A673 (cell line): ENCODE results near the gene NAB2. TPM values are rescaled to one million over a fixed set of nuclear protein-coding genes. Genes with fewer than 3 reads are reported as not detected.

Source experiments
- BruUV-seq: library from RNA; stranded (reverse); fragments of 400-500 nt; replicated peaks from 2 replicates; lab custom pipeline; 2021; lab: Mats Ljungman, UMichigan
- CTCF ChIA-PET: fragments of 300-600 bp; sonication (Branson Sonifier 250); formaldehyde crosslinking; loops from one replicate; lab custom pipeline; 2022; ENCODE audit warnings: antibody characterized with exemption; lab: Charles Lee
- POLR2A ChIA-PET: fragments of 300-600 bp; sonication (Branson Sonifier 250); formaldehyde crosslinking; loops from one replicate; lab custom pipeline; 2022; ENCODE audit warnings: antibody characterized with exemption; ENCODE audit not compliant: low non-redundant PET; lab: Charles Lee
- DNase-seq: peaks from one replicate; pipeline ENCODE4 v3.0.0-alpha.2; 2015; ENCODE audit warnings: low spot score
- H3K27ac ChIP-seq: fragments of 200-600 bp; sonication (generic); 2 replicates; pipeline ENCODE4 v1.5.1; 2016; ENCODE audit warnings: mixed run types, low read depth, mild to moderate bottlenecking, mixed read lengths, antibody characterized with exemption, low read length; ENCODE audit not compliant: poor library complexity, severe bottlenecking
- H3K27me3 ChIP-seq: fragments of 200-600 bp; sonication (generic); replicated peaks from 2 replicates; pipeline ENCODE4 v1.6.1; 2017; ENCODE audit warnings: mixed run types, low read depth, mild to moderate bottlenecking, mixed read lengths, antibody characterized with exemption, low read length; ENCODE audit not compliant: insufficient read depth, poor library complexity
- H3K36me3 ChIP-seq: fragments of 200-600 bp; sonication (generic); 2 replicates; pipeline ENCODE4 v1.6.1; 2016; ENCODE audit warnings: mixed run types, mild to moderate bottlenecking, mixed read lengths, antibody characterized with exemption, low read length; ENCODE audit not compliant: insufficient read depth, poor library complexity, severe bottlenecking
- H3K4me1 ChIP-seq: fragments of 200-600 bp; sonication (generic); 2 replicates; pipeline ENCODE4 v1.6.1; 2017; ENCODE audit warnings: mixed run types, mild to moderate bottlenecking, mixed read lengths, antibody characterized with exemption, low read length; ENCODE audit not compliant: insufficient read depth, poor library complexity, severe bottlenecking
- H3K4me3 ChIP-seq: fragments of 200-600 bp; sonication (generic); 2 replicates; pipeline ENCODE4 v1.5.1; 2016; ENCODE audit warnings: low read depth, mixed run types, mild to moderate bottlenecking, mixed read lengths, low read length; ENCODE audit not compliant: poor library complexity, severe bottlenecking
- H3K9me3 ChIP-seq: fragments of 200-600 bp; sonication (generic); 2 replicates; pipeline ENCODE4 v1.6.1; 2016; ENCODE audit warnings: mixed run types, low read depth, mild to moderate bottlenecking, mixed read lengths, antibody characterized with exemption, low read length; ENCODE audit not compliant: poor library complexity, severe bottlenecking
- EZH2 ChIP-seq: fragments of 200-600 bp; sonication (generic); IDR thresholded peaks from 2 replicates; pipeline ENCODE4 v1.6.1; 2017; ENCODE audit warnings: borderline replicate concordance, low read depth, mild to moderate bottlenecking, mixed read lengths, antibody characterized with exemption, low read length; ENCODE audit not compliant: poor library complexity, severe bottlenecking
- intact Hi-C: fragments of 100-400 bp; cut with micrococcal nuclease; formaldehyde crosslinking; loops from one replicate; pipeline ENCODE4 v1.10.0; 2022; ENCODE audit not compliant: unreplicated experiment
- total RNA-seq: library from RNA; stranded (reverse); gene quantifications from 2 replicates; pipeline ENCODE4 v1.2.3, GENCODE V29; 2021
- TF ChIP-seq, protein P1 (sequence below): fragments of 300-800, 200-600 bp; sonication (generic); conservative IDR thresholded peaks from 2 replicates; pipeline ENCODE4 v1.5.1; 2017; ENCODE audit warnings: low read depth, mild to moderate bottlenecking, antibody characterized with exemption, low read length, moderate library complexity, mixed read lengths

Gene NAB2
- total RNA-seq, 1 experiment from 2014 or later, result 61.8 TPM

DNA sequence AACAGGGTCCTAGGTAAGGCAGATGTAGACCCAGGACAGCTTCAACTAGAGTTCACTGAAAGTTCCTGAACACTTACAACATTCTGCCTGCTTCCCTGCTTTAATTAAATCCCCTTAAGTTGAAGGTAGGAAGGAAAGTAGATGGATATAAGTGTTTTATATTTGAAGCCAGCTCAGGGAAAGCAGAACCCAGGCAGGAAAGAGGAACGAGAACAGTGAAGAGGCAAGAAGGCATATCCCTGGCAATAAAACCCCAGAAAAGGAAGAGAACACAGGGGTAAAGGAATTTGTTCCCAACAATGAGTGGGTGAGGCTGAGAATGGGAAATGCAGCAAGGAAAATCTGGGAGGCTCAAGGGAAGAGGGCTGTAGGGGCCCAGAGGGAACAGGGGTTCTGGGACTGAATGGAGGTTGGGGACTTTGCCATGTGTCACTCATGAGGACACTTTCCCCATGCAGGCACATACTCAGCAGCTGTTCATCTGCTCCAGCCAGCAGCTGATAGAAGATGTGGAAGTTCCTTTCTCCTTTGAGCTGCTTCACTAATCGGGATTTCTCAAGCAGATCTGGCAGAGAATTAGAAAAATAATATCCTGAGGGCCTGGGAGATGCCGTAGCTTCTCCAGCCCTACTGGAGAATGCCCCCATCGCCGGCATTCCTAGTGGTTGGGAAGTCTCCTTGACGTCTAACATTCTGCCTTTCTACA lies 42.7 kb upstream of the NAB2 start:
- intact Hi-C loops, result no loop called here
- ChIA-PET POLR2A (no interaction called here), CTCF (no interaction called here)
- no peaks in the 10 kb centered on the region for H3K27me3 ChIP-seq
- H3K36me3 ChIP-seq, result no peaks in the 10 kb centered on the region
- BruUV-seq, result no TSS peak
- H3K4me1 ChIP-seq, result no peaks in the 10 kb centered on the region
- no peak overlapping the region for H3K27ac ChIP-seq
- no peak for TF ChIP-seq EZH2
- DNase-seq, result no peak
- no peaks in the 10 kb centered on the region for H3K9me3 ChIP-seq
- H3K4me3 ChIP-seq, result no peak overlapping the region

- H3K27ac ChIP-seq, result no peak overlapping the region
- H3K4me1 ChIP-seq, result no peaks in the 10 kb centered on the region
- H3K36me3 ChIP-seq, result no peaks in the 10 kb centered on the region
- no TSS peak for BruUV-seq
- DNase-seq, result no peak
- H3K4me3 ChIP-seq, result no peak overlapping the region
- intact Hi-C loops, result no loop called here
- ChIA-PET POLR2A (no interaction called here), CTCF (no interaction called here)
- TF ChIP-seq, protein P1, sequence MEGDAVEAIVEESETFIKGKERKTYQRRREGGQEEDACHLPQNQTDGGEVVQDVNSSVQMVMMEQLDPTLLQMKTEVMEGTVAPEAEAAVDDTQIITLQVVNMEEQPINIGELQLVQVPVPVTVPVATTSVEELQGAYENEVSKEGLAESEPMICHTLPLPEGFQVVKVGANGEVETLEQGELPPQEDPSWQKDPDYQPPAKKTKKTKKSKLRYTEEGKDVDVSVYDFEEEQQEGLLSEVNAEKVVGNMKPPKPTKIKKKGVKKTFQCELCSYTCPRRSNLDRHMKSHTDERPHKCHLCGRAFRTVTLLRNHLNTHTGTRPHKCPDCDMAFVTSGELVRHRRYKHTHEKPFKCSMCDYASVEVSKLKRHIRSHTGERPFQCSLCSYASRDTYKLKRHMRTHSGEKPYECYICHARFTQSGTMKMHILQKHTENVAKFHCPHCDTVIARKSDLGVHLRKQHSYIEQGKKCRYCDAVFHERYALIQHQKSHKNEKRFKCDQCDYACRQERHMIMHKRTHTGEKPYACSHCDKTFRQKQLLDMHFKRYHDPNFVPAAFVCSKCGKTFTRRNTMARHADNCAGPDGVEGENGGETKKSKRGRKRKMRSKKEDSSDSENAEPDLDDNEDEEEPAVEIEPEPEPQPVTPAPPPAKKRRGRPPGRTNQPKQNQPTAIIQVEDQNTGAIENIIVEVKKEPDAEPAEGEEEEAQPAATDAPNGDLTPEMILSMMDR, result no peak
- TF ChIP-seq EZH2, result no peak
- no peaks in the 10 kb centered on the region for H3K27me3 ChIP-seq
- H3K9me3 ChIP-seq, result no peaks in the 10 kb centered on the region
Measured at GRCh38 chr12:57046947-57047890, 41.7 kb upstream of the NAB2 start.

DNA sequence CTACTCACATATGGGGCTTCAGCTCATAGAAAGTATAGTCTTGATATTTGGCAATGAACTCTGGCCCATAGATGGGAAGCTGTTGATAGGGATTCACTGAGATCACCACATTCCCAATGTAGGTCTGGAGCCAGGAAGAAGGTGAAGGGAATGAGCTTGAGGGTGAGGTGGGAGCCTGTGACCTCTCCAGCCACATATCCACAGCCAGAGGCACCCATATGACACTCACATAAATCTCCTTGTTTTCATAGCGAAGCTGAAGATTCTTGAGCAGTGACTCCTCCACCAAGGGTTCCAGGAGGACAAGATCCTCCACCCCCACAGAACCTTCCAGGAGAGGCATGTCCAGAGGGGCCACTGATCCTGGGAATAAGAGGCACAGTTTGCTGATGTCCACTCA lies 40.9 kb upstream of the NAB2 start:
- H3K4me1 ChIP-seq, result no peaks in the 10 kb centered on the region
- ChIA-PET POLR2A (no interaction called here), CTCF (interaction anchor here (0.6 kb wide), 1 partner anchor 80 kb away, joined by 6 read pairs; the partner anchor contains the start of gene LRP1)
- H3K9me3 ChIP-seq, result no peaks in the 10 kb centered on the region
- H3K36me3 ChIP-seq, result no peaks in the 10 kb centered on the region
- no peak for DNase-seq
- no TSS peak for BruUV-seq
- no peaks in the 10 kb centered on the region for H3K27me3 ChIP-seq
- intact Hi-C loops, result no loop called here
- H3K27ac ChIP-seq, result no peak overlapping the region
- no peak overlapping the region for H3K4me3 ChIP-seq
- no peak for TF ChIP-seq EZH2
- TF ChIP-seq, protein P1, result no peak
